Occipital lobe (tissue), 2 donors: ENCODE measurements around the gene TFDP1. TPM values are rescaled to one million over a fixed set of nuclear protein-coding genes. Genes with fewer than 3 reads are reported as not detected.

Experiments used
- DNase-seq: peaks from one replicate; lab custom pipeline; 2025; lab: John Stamatoyannopoulos, UW
- total RNA-seq: library from RNA; depleted of rRNA; stranded (reverse); fragments of >200 nt; gene quantifications from one replicate; pipeline ENCODE4 v1.2.3, GENCODE V29; 2014

TFDP1 gene
- total RNA-seq, 1 donor from 2014 or later = 28.9 TPM

- no peak for DNase-seq
Observed at GRCh38 chr13:113632706-113633484, 48.3 kb downstream of the TFDP1 start.

- no peak for DNase-seq
Observed at GRCh38 chr13:113633485-113633873, 48.9 kb downstream of the TFDP1 start.

- DNase-seq = no peak
Observed at GRCh38 chr13:113634279-113635047, 49.9 kb downstream of the TFDP1 start.

GRCh38 chr13:113635048-113635420 is 50.5 kb downstream of the TFDP1 start:
- no peak for DNase-seq

- no peak for DNase-seq
Observed at GRCh38 chr13:113635709-113636108, 51.2 kb downstream of the TFDP1 start.

GRCh38 chr13:113636266-113636963 is 51.9 kb downstream of the TFDP1 start:
- DNase-seq = no peak

GRCh38 chr13:113637262-113638160 is 53.0 kb downstream of the TFDP1 start:
- no peak for DNase-seq

- no peak for DNase-seq
Observed at GRCh38 chr13:113638173-113638746, 53.7 kb downstream of the TFDP1 start.

GRCh38 chr13:113638806-113639205 is 54.3 kb downstream of the TFDP1 start:
- no peak for DNase-seq

GRCh38 chr13:113639616-113640262 is 55.2 kb downstream of the TFDP1 start:
- no peak for DNase-seq

- no peak for DNase-seq
Observed at GRCh38 chr13:113641426-113641825, 56.9 kb downstream of the TFDP1 start.

- no peak for DNase-seq
Observed at GRCh38 chr13:113642563-113642962, 58.0 kb downstream of the TFDP1 start.

- no peak for DNase-seq
Observed at GRCh38 chr13:113643593-113643992, 59.0 kb downstream of the TFDP1 start.

GRCh38 chr13:113644800-113645199 is 60.2 kb downstream of the TFDP1 start:
- DNase-seq = no peak

- DNase-seq = no peak
Observed at GRCh38 chr13:113645329-113645728, 60.8 kb downstream of the TFDP1 start.

GRCh38 chr13:113646376-113646775 is 61.8 kb downstream of the TFDP1 start:
- DNase-seq = no peak

- no peak for DNase-seq
Observed at GRCh38 chr13:113646921-113647340, 62.4 kb downstream of the TFDP1 start.

- peak; percentile 71 for DNase-seq
Observed at GRCh38 chr13:113647351-113648215, 63.0 kb downstream of the TFDP1 start.

- DNase-seq = no peak
Observed at GRCh38 chr13:113648216-113648610, 63.7 kb downstream of the TFDP1 start.
